ENCODE data around the gene TRMT2A. TPM values are rescaled to one million over a fixed set of nuclear protein-coding genes. Genes with fewer than 3 reads are reported as not detected.

TRMT2A gene
- total and polyA plus RNA-seq, 10 of the 15 experiments (the other 5 are each of a cell fraction or from before 2014, with no cell fraction given), result 0.29 to 97.0 (median 57.9) TPM

DNA sequence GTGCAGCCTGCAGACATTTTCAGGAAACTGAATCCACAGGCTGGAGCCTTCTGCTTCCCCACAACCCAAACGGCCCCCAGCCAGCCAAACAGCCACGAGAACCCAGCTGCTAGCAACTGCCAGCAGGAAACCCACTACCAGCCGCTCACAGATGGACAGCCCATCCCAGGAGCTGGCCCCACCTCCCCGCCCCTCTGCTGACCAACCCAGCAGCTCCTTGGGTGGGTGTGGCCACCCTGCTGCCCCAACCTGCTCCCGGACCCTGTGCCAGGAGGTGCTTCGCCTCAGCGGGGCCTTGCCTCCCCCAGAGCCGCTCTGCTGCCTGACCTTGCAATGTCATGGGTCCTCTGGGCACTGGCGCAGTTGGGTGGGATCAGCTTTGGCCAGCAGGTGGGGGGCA is 42.0 kb upstream of the TRMT2A start:
- intact Hi-C loops (cut with micrococcal nuclease; ENCODE audit: unreplicated experiment), result loop anchor here (5.0 kb wide), 4 partner anchors 78 to 338 kb away; partner anchors contain the start of genes KLHL22 and RTN4R
- Histone ChIP-seq H3K9ac (ENCODE audit: control insufficient read depth, insufficient read depth, low read length) (no peak overlapping the region), H3K79me2 (ENCODE audit: control insufficient read depth, insufficient read depth, low read length) (no peaks in the 10 kb centered on the region), H3K27ac (ENCODE audit: control insufficient read depth, insufficient read depth) (no peak overlapping the region), H3K27me3 (replicated peaks in 1 of 2; ENCODE audit: control insufficient read depth in 2 of 2, insufficient read depth in 2 of 2, low read length in 1 of 2) (peaks cover 1 to 2% of the 10 kb centered on the region in 2 experiments; a peak in 3 of 4 replicates), H3K4me2 (ENCODE audit: control insufficient read depth, insufficient read depth) (no peak overlapping the region), H3K4me1 (ENCODE audit: control insufficient read depth, insufficient read depth, low read length) (no peaks in the 10 kb centered on the region), H2AFZ (ENCODE audit: control insufficient read depth, low read depth, low read length) (no peak overlapping the region), H3K36me3 (ENCODE audit: control insufficient read depth in 2 of 2, insufficient read depth in 2 of 2, low read length in 1 of 2) (no peaks in the 10 kb centered on the region), H3K4me3 (no peak overlapping the region), H3K9me3 (replicated peaks; ENCODE audit: control insufficient read depth, insufficient read depth, low read length) (no peaks in the 10 kb centered on the region), H4K20me1 (ENCODE audit: control insufficient read depth, insufficient read depth) (no peaks in the 10 kb centered on the region)
- CTCF ChIA-PET, result interaction anchor here (1.2 kb wide), 1 partner anchor 80 kb away, joined by 10 read pairs; no protein-coding TSS in a partner anchor
- BruUV-seq (replicated peaks), result no TSS peak
- ATAC-seq, result no peak
- in situ Hi-C loops (cut with MboI), result loop anchor here (10.0 kb wide), 2 partner anchors 106 to 136 kb away; partner anchors contain the start of gene RTN4R
- 1% methylated on average over 9 of the region's 9 CpGs for WGBS (ENCODE audit: insufficient coverage, insufficient replicate concordance, low lambda C conversion rate, missing lambda C conversion rate)
- no peak for DNase-seq (ENCODE audit: low read depth, low spot score)
- no peak for FAIRE-seq
- no peak for TF ChIP-seq SMAD1 (IDR thresholded peaks at IDR 0.05; ENCODE audit: low read depth, partially characterized antibody)
- no peak for TF ChIP-seq CHD4 (IDR thresholded peaks at IDR 0.05)
- SMC1A ChIA-PET (ENCODE audit: uncharacterized antibody, unreplicated experiment), result interaction anchor here (1.4 kb wide), 1 partner anchor 79 kb away, joined by 4 read pairs; no protein-coding TSS in a partner anchor
- RAD21 ChIA-PET (ENCODE audit: unreplicated experiment), result interaction anchor here (0.8 to 1.3 kb wide), 2 partner anchors 80 to 110 kb away, joined by 3 to 4 read pairs; no protein-coding TSS in a partner anchor
- POLR2A ChIA-PET, result no interaction called here

DNA sequence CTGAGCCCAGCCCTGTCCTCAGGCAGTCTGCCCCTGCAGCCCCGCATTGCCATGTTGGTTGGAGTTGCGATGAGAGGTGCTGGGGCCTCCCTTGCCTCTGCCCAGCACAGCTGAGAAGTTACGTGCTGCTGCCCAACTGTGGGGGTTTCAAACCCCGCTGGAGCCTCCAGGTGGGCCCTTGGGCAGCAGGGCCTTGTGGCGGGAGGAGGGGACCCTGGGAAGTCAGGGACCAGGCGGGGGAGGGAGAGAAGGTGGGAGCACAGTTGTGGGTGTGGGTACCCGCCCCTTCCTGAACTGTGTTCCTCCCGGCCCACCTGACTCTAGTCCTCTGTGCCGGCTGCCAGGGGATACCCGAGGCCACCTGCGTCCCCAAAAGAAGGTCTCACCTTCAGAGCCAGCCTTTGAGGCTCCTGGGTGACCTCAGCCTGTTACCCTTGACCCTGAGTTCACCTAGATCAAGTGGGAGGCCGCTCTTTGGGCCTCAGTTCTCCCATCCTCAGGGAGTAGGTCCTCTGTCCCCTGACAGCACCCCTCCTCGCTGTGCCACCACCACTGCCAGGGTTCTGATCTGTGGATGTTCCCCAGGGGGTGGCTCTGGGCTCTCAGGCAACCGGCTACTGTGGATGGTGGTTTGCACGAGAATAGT is 41.5 kb upstream of the TRMT2A start:
- RAD21 ChIA-PET (ENCODE audit: unreplicated experiment), result interaction anchor here (1.3 kb wide), 1 partner anchor 80 kb away, joined by 3 read pairs; no protein-coding TSS in a partner anchor
- in situ Hi-C loops (cut with MboI) (loop anchor here (10.0 kb wide), 2 partner anchors 106 to 136 kb away; partner anchors contain the start of gene RTN4R), intact Hi-C loops (cut with micrococcal nuclease; ENCODE audit: unreplicated experiment) (loop anchor here (5.0 kb wide), 4 partner anchors 79 to 339 kb away; partner anchors contain the start of genes KLHL22 and RTN4R)
- DNase-seq (ENCODE audit: low read depth, low spot score) (no peak), ATAC-seq (no peak), FAIRE-seq (no peak)
- SMC1A ChIA-PET (ENCODE audit: uncharacterized antibody, unreplicated experiment), result interaction anchor here (1.4 kb wide), 1 partner anchor 79 kb away, joined by 4 read pairs; no protein-coding TSS in a partner anchor
- no peak overlapping the region for H3K4me3 ChIP-seq
- no peaks in the 10 kb centered on the region for H3K79me2 ChIP-seq (ENCODE audit: control insufficient read depth, insufficient read depth, low read length)
- no peak overlapping the region for H3K4me2 ChIP-seq (ENCODE audit: control insufficient read depth, insufficient read depth)
- no TSS peak for BruUV-seq (replicated peaks)
- no peak overlapping the region for H3K9ac ChIP-seq (ENCODE audit: control insufficient read depth, insufficient read depth, low read length)
- H3K36me3 ChIP-seq (ENCODE audit: control insufficient read depth in 2 of 2, insufficient read depth in 2 of 2, low read length in 1 of 2), result no peaks in the 10 kb centered on the region
- CTCF ChIA-PET, result interaction anchor here (2.5 kb wide), 1 partner anchor 80 kb away, joined by 29 read pairs; no protein-coding TSS in a partner anchor
- H4K20me1 ChIP-seq (ENCODE audit: control insufficient read depth, insufficient read depth), result no peaks in the 10 kb centered on the region
- H2AFZ ChIP-seq (ENCODE audit: control insufficient read depth, low read depth, low read length), result no peak overlapping the region
- H3K9me3 ChIP-seq (replicated peaks; ENCODE audit: control insufficient read depth, insufficient read depth, low read length), result no peaks in the 10 kb centered on the region
- peaks cover 1 to 2% of the 10 kb centered on the region in 2 experiments; a peak in 3 of 4 replicates for H3K27me3 ChIP-seq (replicated peaks in 1 of 2; ENCODE audit: control insufficient read depth in 2 of 2, insufficient read depth in 2 of 2, low read length in 1 of 2)
- H3K27ac ChIP-seq (ENCODE audit: control insufficient read depth, insufficient read depth), result no peak overlapping the region
- H3K4me1 ChIP-seq (ENCODE audit: control insufficient read depth, insufficient read depth, low read length), result no peaks in the 10 kb centered on the region
- POLR2A ChIA-PET, result no interaction called here
- 6% methylated on average over 13 of the region's 15 CpGs for WGBS (ENCODE audit: insufficient coverage, insufficient replicate concordance, low lambda C conversion rate, missing lambda C conversion rate)
- TF ChIP-seq, protein P1, sequence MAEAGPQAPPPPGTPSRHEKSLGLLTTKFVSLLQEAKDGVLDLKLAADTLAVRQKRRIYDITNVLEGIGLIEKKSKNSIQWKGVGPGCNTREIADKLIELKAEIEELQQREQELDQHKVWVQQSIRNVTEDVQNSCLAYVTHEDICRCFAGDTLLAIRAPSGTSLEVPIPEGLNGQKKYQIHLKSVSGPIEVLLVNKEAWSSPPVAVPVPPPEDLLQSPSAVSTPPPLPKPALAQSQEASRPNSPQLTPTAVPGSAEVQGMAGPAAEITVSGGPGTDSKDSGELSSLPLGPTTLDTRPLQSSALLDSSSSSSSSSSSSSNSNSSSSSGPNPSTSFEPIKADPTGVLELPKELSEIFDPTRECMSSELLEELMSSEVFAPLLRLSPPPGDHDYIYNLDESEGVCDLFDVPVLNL (IDR thresholded peaks at IDR 0.05; ENCODE audit: low read depth, low read length), result no peak
- no peak for TF ChIP-seq FOS (IDR thresholded peaks at IDR 0.05; ENCODE audit: borderline replicate concordance, extremely low read depth, insufficient read length)
- TF ChIP-seq SMARCA5 (IDR thresholded peaks at IDR 0.05), result no peak
- TF ChIP-seq, protein P2, sequence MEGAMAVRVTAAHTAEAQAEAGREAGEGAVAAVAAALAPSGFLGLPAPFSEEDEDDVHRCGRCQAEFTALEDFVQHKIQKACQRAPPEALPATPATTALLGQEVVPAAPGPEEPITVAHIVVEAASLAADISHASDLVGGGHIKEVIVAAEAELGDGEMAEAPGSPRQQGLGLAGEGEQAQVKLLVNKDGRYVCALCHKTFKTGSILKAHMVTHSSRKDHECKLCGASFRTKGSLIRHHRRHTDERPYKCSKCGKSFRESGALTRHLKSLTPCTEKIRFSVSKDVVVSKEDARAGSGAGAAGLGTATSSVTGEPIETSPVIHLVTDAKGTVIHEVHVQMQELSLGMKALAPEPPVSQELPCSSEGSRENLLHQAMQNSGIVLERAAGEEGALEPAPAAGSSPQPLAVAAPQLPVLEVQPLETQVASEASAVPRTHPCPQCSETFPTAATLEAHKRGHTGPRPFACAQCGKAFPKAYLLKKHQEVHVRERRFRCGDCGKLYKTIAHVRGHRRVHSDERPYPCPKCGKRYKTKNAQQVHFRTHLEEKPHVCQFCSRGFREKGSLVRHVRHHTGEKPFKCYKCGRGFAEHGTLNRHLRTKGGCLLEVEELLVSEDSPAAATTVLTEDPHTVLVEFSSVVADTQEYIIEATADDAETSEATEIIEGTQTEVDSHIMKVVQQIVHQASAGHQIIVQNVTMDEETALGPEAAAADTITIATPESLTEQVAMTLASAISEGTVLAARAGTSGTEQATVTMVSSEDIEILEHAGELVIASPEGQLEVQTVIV (IDR thresholded peaks at IDR 0.05; ENCODE audit: borderline replicate concordance, partially characterized antibody), result no peak
- TF ChIP-seq NFYB (IDR thresholded peaks at IDR 0.05; ENCODE audit: insufficient read depth, low read depth, low read length), result no peak
- no peak for TF ChIP-seq CBFB (IDR thresholded peaks at IDR 0.05; ENCODE audit: low read depth)
- TF ChIP-seq SMC3 (IDR thresholded peaks at IDR 0.05; ENCODE audit: borderline replicate concordance, low read length), result no peak
- TF ChIP-seq, protein P3, sequence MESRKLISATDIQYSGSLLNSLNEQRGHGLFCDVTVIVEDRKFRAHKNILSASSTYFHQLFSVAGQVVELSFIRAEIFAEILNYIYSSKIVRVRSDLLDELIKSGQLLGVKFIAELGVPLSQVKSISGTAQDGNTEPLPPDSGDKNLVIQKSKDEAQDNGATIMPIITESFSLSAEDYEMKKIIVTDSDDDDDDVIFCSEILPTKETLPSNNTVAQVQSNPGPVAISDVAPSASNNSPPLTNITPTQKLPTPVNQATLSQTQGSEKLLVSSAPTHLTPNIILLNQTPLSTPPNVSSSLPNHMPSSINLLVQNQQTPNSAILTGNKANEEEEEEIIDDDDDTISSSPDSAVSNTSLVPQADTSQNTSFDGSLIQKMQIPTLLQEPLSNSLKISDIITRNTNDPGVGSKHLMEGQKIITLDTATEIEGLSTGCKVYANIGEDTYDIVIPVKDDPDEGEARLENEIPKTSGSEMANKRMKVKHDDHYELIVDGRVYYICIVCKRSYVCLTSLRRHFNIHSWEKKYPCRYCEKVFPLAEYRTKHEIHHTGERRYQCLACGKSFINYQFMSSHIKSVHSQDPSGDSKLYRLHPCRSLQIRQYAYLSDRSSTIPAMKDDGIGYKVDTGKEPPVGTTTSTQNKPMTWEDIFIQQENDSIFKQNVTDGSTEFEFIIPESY (IDR thresholded peaks at IDR 0.05), result no peak

All from GM12878 (cell line).